H1 (cell line): Measurements from ENCODE around the gene STARD3NL. TPM values are rescaled to one million over a fixed set of nuclear protein-coding genes. Genes with fewer than 3 reads are reported as not detected.

Experiments
- CTCF ChIA-PET: fragments of 300-600 bp; sonication (Branson Sonifier 250); formaldehyde crosslinking; loops from one replicate; lab custom pipeline; 2021; ENCODE audit not compliant: partially characterized antibody; lab: Charles Lee
- POLR2A ChIA-PET: fragments of 300-600 bp; sonication (Branson Sonifier 250); formaldehyde crosslinking; loops from one replicate; lab custom pipeline; 2021; ENCODE audit warnings: inconsistent platforms; ENCODE audit not compliant: partially characterized antibody; lab: Charles Lee
- DNase-seq, 2 experiments: peaks; one replicate each; pipeline versions ENCODE4 v3.0.0 to v3.0.0-alpha.2; 2010 to 2022; ENCODE audit warnings: low spot score in 2 of 2, low read depth in 1 of 2, mixed read lengths in 1 of 2
- FAIRE-seq: peaks from 2 replicates; lab custom pipeline; 2011; peaks lifted over from hg19 to GRCh38; lab: Jason Lieb, UNC
- H2AFZ ChIP-seq: 2 replicates; pipeline ENCODE4 v1.8.1; 2012; ENCODE audit warnings: low read length, inconsistent platforms
- H2AK5ac ChIP-seq: 2 replicates; pipeline ENCODE4 v1.6.1; 2013; ENCODE audit warnings: low read depth, low read length
- H2BK120ac ChIP-seq: replicated peaks from 2 replicates; pipeline ENCODE3; 2013; ENCODE audit warnings: low read depth, low read length, inconsistent platforms
- H2BK12ac ChIP-seq: 2 replicates; pipeline ENCODE4 v1.6.1; 2013; ENCODE audit warnings: low read depth, low read length
- H2BK15ac ChIP-seq: 2 replicates; pipeline ENCODE4 v1.6.1; 2013; ENCODE audit warnings: low read length
- H2BK20ac ChIP-seq: 2 replicates; pipeline ENCODE4 v1.6.1; 2013; ENCODE audit warnings: low read length
- H2BK5ac ChIP-seq: 2 replicates; pipeline ENCODE4 v1.6.1; 2013; ENCODE audit warnings: low read depth, low read length
- H3K14ac ChIP-seq: 2 replicates; pipeline ENCODE4 v1.6.1; 2013; ENCODE audit warnings: inconsistent platforms; ENCODE audit not compliant: insufficient read length
- H3K18ac ChIP-seq: 2 replicates; pipeline ENCODE4 v1.6.1; 2013; ENCODE audit warnings: low read length; ENCODE audit errors: extremely low read depth
- H3K23ac ChIP-seq: 2 replicates; pipeline ENCODE4 v1.6.1; 2013; ENCODE audit warnings: inconsistent platforms; ENCODE audit not compliant: insufficient read length
- H3K23me2 ChIP-seq: 2 replicates; pipeline ENCODE4 v1.6.1; 2013; ENCODE audit warnings: low read depth, low read length
- H3K27ac ChIP-seq: 2 replicates; pipeline ENCODE4 v1.6.1; 2011; ENCODE audit warnings: low read depth, low read length, inconsistent platforms
- H3K27me3 ChIP-seq, 4 experiments: replicated peaks in 1 of 4; 1 replicate in 1 of 4; 2 replicates in 3 of 4; pipeline versions ENCODE4 v1.6.1 to v1.8.1; 2011 to 2013; ENCODE audit warnings: low read length in 3 of 4, mild to moderate bottlenecking in 3 of 4, inconsistent platforms in 2 of 4, mixed read lengths in 2 of 4, moderate library complexity in 1 of 4; ENCODE audit not compliant: control insufficient read depth in 3 of 4, insufficient read depth in 3 of 4; ENCODE audit errors: extremely low read depth in 1 of 4
- H3K36me3 ChIP-seq, 4 experiments: 2 replicates each; pipeline versions ENCODE4 v1.6.1 to v1.8.1; 2011 to 2013; ENCODE audit warnings: mild to moderate bottlenecking in 4 of 4, low read length in 3 of 4, moderate library complexity in 2 of 4, control low read depth in 1 of 4, inconsistent platforms in 1 of 4; ENCODE audit not compliant: insufficient read depth in 4 of 4, control insufficient read depth in 2 of 4
- H3K4ac ChIP-seq: replicated peaks from 2 replicates; pipeline ENCODE3; 2013; ENCODE audit warnings: low read length, low read depth, mixed read lengths, inconsistent platforms; ENCODE audit not compliant: insufficient read length
- H3K4me1 ChIP-seq, 4 experiments: replicated peaks in 1 of 4; 1 replicate in 1 of 4; 2 replicates in 3 of 4; pipeline versions ENCODE4 v1.6.1 to v1.8.1; 2011 to 2013; ENCODE audit warnings: low read length in 3 of 4, inconsistent platforms in 2 of 4, mixed read lengths in 1 of 4; ENCODE audit not compliant: insufficient read depth in 4 of 4, control insufficient read depth in 3 of 4
- H3K4me2 ChIP-seq, 2 experiments: 2 replicates each; pipeline versions ENCODE4 v1.6.1 to v1.8.1; 2011 to 2013; ENCODE audit warnings: low read depth in 2 of 2, low read length in 2 of 2, control low read depth in 1 of 2, inconsistent platforms in 1 of 2, mild to moderate bottlenecking in 1 of 2; ENCODE audit not compliant: insufficient read depth in 1 of 2
- H3K4me3 ChIP-seq, 4 experiments: fragments of 200-600, 300-600 bp in 1 of 4; sonication (generic), shearing (Covaris generic), sonication (Bioruptor Twin) in 1 of 4; 2 replicates each; pipeline versions ENCODE4 v1.5.1 to v1.8.1; 2011 to 2016; ENCODE audit warnings: low read length in 4 of 4, low read depth in 3 of 4, control low read depth in 2 of 4, inconsistent platforms in 2 of 4, mild to moderate bottlenecking in 2 of 4, mixed read lengths in 1 of 4, moderate library complexity in 1 of 4; ENCODE audit not compliant: insufficient read depth in 2 of 4; ENCODE audit errors: extremely low read depth in 1 of 4
- H3K56ac ChIP-seq: replicated peaks from 2 replicates; pipeline ENCODE3; 2013; ENCODE audit warnings: low read depth, mild to moderate bottlenecking, mixed read lengths, low read length, inconsistent platforms; ENCODE audit not compliant: insufficient read length
- H3K79me1 ChIP-seq: 2 replicates; pipeline ENCODE4 v1.6.1; 2013; ENCODE audit warnings: low read depth, low read length, control low read depth
- H3K79me2 ChIP-seq, 2 experiments: 2 replicates each; pipeline versions ENCODE4 v1.6.1 to v1.8.1; 2012 to 2013; ENCODE audit warnings: low read length in 2 of 2, mild to moderate bottlenecking in 2 of 2, inconsistent platforms in 1 of 2; ENCODE audit not compliant: insufficient read depth in 2 of 2, control insufficient read depth in 1 of 2
- H3K9ac ChIP-seq, 4 experiments: replicated peaks in 1 of 4; 1 replicate in 1 of 4; 2 replicates in 3 of 4; pipeline versions ENCODE4 v1.6.1 to v1.8.1; 2011 to 2013; ENCODE audit warnings: low read depth in 3 of 4, low read length in 3 of 4, control low read depth in 2 of 4, mild to moderate bottlenecking in 2 of 4, moderate library complexity in 2 of 4, inconsistent platforms in 1 of 4; ENCODE audit errors: extremely low read depth in 1 of 4
- H3K9me3 ChIP-seq, 2 experiments: 2 replicates each; pipeline versions ENCODE4 v1.6.1 to v1.8.1; 2012 to 2013; ENCODE audit warnings: mild to moderate bottlenecking in 2 of 2, moderate library complexity in 2 of 2, control low read depth in 1 of 2, inconsistent platforms in 1 of 2, low read depth in 1 of 2, low read length in 1 of 2, mixed read lengths in 1 of 2; ENCODE audit not compliant: insufficient read depth in 2 of 2
- H4K20me1 ChIP-seq, 2 experiments: replicated peaks in 1 of 2; 2 replicates each; pipeline versions ENCODE3 to v1.8.1; 2011 to 2013; ENCODE audit warnings: inconsistent platforms in 2 of 2, low read length in 2 of 2, mild to moderate bottlenecking in 1 of 2; ENCODE audit not compliant: insufficient read depth in 2 of 2, control insufficient read depth in 1 of 2
- H4K5ac ChIP-seq: 2 replicates; pipeline ENCODE4 v1.6.1; 2013; ENCODE audit warnings: low read length, low read depth, mixed read lengths, inconsistent platforms; ENCODE audit not compliant: insufficient read length
- H4K8ac ChIP-seq: 2 replicates; pipeline ENCODE4 v1.8.0; 2013; ENCODE audit warnings: mild to moderate bottlenecking, moderate library complexity, low read length, inconsistent platforms; ENCODE audit not compliant: insufficient read depth; ENCODE audit errors: extremely low read depth
- H4K91ac ChIP-seq: replicated peaks from 2 replicates; pipeline ENCODE3; 2013; ENCODE audit warnings: low read length, mixed read lengths, inconsistent platforms; ENCODE audit not compliant: insufficient read length
- CBX8 ChIP-seq: fragments of 300-800, 300-1000 bp; sonication (generic); IDR thresholded peaks from 2 replicates; pipeline ENCODE4 v1.7.1; 2016; ENCODE audit warnings: low read depth, low read length, borderline replicate concordance
- EZH2 ChIP-seq: fragments of 200-600 bp; sonication (generic); IDR thresholded peaks from 2 replicates; pipeline ENCODE4 v1.7.1; 2012; ENCODE audit warnings: low read depth, mild to moderate bottlenecking, moderate library complexity, low read length, inconsistent platforms; ENCODE audit not compliant: severe bottlenecking
- JUN ChIP-seq: IDR thresholded peaks from 2 replicates; pipeline ENCODE4 v1.6.1; 2011; ENCODE audit warnings: low read depth, mild to moderate bottlenecking, improper control_type of control experiment, low read length
- RXRA ChIP-seq: IDR thresholded peaks from 2 replicates; pipeline ENCODE4 v1.6.1; 2011; ENCODE audit warnings: low read depth, mild to moderate bottlenecking, low read length, moderate library complexity; ENCODE audit not compliant: insufficient read depth
- SAP30 ChIP-seq: fragments of 300-600 bp; sonication (generic); IDR thresholded peaks from 2 replicates; pipeline ENCODE4 v1.7.1; 2012; ENCODE audit warnings: low read length, moderate library complexity, mild to moderate bottlenecking, inconsistent platforms; ENCODE audit not compliant: insufficient read depth, insufficient replicate concordance
- WGBS, 2 experiments: shearing (Covaris generic) in 1 of 2; methylation state at CpG; one replicate each; pipeline versions ENCODE4 v1.1.6 to v1.1.7; 2013 to 2015; ENCODE audit warnings: low lambda C conversion rate in 2 of 2, mixed read lengths in 2 of 2, inconsistent platforms in 1 of 2, low coverage in 1 of 2, missing lambda C conversion rate in 1 of 2; ENCODE audit not compliant: insufficient replicate concordance in 2 of 2, insufficient coverage in 1 of 2, insufficient read length in 1 of 2; ENCODE audit errors: extremely low coverage in 1 of 2, missing lambda C conversion rate in 1 of 2; 5-methylcytosine and 5-hydroxymethylcytosine counted together
- polyA plus RNA-seq, 7 experiments: library from polyadenylated mRNA; depleted of rRNA in 3 of 7; stranded (reverse) in 5 of 7; unstranded in 2 of 7; fragments of >200 nt in 5 of 7; fragments of 200-250 nt in 2 of 7; gene quantifications; 1 replicate in 5 of 7; 2 replicates in 1 of 7; 4 replicates in 1 of 7; pipeline versions ENCODE4 v1.2.1 to v1.2.3, GENCODE V29; 2011 to 2013; ENCODE audit warnings: missing spikeins in 2 of 7, mixed read lengths in 2 of 7
- total RNA-seq: library from RNA; stranded (reverse); fragmentation: NEBNext Ultra II Directional; extraction: Animal tissue kit (Norgen Biotek cat#: 25700); gene quantifications from 2 replicates; pipeline ENCODE4 v1.2.1, GENCODE V29; 2021
- TF ChIP-seq, protein P1 (sequence below): IDR thresholded peaks from 2 replicates; pipeline ENCODE4 v1.6.1; 2012; ENCODE audit warnings: inconsistent platforms

STARD3NL gene
- total and polyA plus RNA-seq, 2 of the 8 experiments (the other 6 are each of a cell fraction or from before 2014, with no cell fraction given), result 27.1 to 40.5 TPM

DNA sequence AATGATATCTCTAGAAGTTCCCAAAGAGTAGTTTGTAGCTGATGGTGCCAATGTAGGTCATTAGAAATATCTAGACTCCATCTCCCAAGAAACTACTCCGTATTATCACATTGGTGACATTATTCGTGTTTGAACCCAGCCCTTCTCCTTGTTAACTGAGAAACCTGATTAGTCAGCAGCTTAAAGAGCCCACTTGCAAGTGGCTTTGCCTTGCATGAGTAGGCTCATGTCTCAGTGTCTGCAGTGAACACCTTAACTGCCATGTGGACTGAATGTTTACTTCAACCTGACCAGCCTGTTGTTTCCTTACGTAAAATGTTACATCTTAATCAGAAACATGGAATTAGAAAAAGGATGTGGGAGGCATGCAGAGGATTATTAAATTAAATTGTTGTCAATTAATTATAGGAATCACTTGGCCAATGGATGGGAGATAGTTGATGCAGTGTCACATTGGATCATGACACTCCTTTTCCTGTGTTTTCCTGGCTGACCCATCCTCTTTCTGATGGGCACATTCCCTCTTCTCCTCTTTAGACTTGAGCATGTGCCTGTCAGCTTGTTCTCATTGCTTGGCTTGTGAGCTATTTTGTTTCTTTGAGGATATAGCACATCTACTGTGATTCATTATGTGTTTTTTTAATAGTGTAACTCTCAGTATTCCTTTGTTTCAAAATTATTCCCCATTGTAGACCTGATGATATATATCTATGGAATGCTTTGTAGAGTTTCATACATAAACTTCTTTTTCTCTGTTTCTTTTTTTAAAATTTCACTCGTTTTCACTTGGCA lies 18.0 kb downstream of the STARD3NL start:
- Histone ChIP-seq H3K14ac (no peak overlapping the region), H3K36me3 (no peaks in the 10 kb centered on the region), H3K4ac (no peak overlapping the region), H2BK20ac (no peak overlapping the region), H3K79me1 (no peaks in the 10 kb centered on the region; the same call in 1 of the 2 replicates), H2BK15ac (no peak overlapping the region), H3K4me1 (peaks cover 0 to 6% (median 3%) of the 10 kb centered on the region in 4 experiments; a peak in 2 of 7 replicates), H4K20me1 (peaks cover 2 to 10% of the 10 kb centered on the region in 2 experiments), H3K79me2 (peaks cover 0 to 72% of the 10 kb centered on the region in 2 experiments; a peak in 3 of 4 replicates), H4K5ac (no peak overlapping the region), H3K9me3 (no peaks in the 10 kb centered on the region), H3K18ac (no peak overlapping the region), H4K8ac (no peak overlapping the region), H3K9ac (no peak overlapping the region), H3K4me3 (no peak overlapping the region), H3K56ac (no peak overlapping the region), H3K4me2 (no peak overlapping the region), H2BK120ac (no peak overlapping the region), H2AFZ (no peak overlapping the region), H3K23ac (no peak overlapping the region), H3K27ac (no peak overlapping the region), H2BK12ac (no peak overlapping the region), H2BK5ac (no peak overlapping the region), H3K23me2 (no peaks in the 10 kb centered on the region), H3K27me3 (no peaks in the 10 kb centered on the region), H2AK5ac (no peak overlapping the region), H4K91ac (no peak overlapping the region)
- FAIRE-seq (no peak), DNase-seq (no peak)
- CTCF ChIA-PET, result interaction anchor here (0.8 to 7.6 kb wide), 7 partner anchors 16 to 135 kb away, joined by 3 to 54 read pairs (median 3); no protein-coding TSS in a partner anchor
- 82% methylated on average over 4 of the region's 4 CpGs; no CpG with 5 or more reads in 1 of the 2 experiments for WGBS, 2 experiments
- POLR2A ChIA-PET, result interaction anchor here (1.4 kb wide), 1 partner anchor 17 kb away, joined by 6 read pairs; no protein-coding TSS in a partner anchor
- TF ChIP-seq CBX8 (no peak), RXRA (no peak), SAP30 (no peak), EZH2 (no peak), JUN (no peak)
- TF ChIP-seq, protein P1, sequence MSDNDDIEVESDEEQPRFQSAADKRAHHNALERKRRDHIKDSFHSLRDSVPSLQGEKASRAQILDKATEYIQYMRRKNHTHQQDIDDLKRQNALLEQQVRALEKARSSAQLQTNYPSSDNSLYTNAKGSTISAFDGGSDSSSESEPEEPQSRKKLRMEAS, result no peak
